Cortex of kidney (tissue), 1 donor: Measurements from ENCODE around the gene C3orf20.
"Not testable (repeated sequence)": the region's sequence is repeated elsewhere in the genome, so short reads cannot be mapped to it uniquely, and the experiment has no call there.

Source experiments
- DNase-seq: peaks from one replicate; lab custom pipeline; 2025; lab: John Stamatoyannopoulos, UW

C3orf20 gene

DNA sequence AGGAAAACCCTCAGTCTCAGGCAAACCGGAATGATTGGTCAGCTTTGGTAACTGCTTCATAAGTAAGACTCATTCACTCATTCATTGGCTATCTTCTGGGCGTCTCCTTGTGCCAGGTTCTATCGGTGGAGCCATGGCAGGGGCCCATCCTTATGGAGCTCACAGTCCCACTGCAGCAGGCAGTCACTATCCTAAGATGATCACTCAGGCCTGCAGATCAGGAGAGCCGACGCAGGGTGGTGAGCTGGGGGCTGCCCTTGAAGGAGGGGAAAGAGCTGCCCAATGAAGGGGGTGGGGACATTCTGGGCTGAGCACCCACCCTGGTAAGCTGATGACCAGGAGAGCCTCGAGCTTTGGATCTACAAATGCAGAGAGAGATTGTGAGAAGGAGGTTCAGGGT is 123.3 kb downstream of the C3orf20 start:
- no peak for DNase-seq

DNA sequence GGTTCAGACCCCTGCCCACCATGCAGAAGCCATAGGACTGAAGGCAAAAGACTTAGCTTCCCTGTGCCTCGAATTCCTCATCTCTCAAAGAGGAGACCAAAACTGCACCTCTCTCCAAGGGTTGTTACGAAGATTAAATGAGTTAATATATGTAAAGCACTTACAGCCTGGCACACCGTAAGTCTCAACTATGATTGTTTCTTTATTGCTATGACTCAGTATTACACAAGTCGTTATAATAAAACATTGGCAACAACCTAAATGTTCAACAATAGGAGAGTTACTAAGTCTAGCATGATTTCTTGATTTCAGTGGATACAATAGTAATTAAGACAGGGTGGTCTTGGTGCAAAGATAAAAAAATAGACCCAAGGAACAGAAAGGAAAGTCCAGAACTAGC is 124.2 kb downstream of the C3orf20 start:
- no peak for DNase-seq

DNA sequence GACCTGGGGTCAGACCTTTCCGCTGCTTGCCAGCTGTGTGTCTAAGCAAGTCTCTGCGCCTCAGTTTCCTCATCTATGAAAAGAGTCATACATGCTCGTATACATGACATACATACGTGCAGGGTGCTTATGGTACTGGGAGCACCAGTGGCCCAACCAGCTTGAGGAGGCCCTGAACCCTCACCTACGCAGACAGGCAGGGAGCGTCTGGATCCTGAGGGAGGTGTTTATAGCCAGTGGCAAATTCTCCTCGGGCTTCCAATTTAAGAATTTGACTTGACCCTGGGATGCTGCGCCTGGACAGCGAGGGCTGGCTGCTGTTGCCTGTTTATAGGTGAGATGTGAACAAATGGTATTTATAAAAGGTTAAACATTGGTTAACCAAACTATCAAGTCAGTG is 126.1 kb downstream of the C3orf20 start:
- DNase-seq = no peak

DNA sequence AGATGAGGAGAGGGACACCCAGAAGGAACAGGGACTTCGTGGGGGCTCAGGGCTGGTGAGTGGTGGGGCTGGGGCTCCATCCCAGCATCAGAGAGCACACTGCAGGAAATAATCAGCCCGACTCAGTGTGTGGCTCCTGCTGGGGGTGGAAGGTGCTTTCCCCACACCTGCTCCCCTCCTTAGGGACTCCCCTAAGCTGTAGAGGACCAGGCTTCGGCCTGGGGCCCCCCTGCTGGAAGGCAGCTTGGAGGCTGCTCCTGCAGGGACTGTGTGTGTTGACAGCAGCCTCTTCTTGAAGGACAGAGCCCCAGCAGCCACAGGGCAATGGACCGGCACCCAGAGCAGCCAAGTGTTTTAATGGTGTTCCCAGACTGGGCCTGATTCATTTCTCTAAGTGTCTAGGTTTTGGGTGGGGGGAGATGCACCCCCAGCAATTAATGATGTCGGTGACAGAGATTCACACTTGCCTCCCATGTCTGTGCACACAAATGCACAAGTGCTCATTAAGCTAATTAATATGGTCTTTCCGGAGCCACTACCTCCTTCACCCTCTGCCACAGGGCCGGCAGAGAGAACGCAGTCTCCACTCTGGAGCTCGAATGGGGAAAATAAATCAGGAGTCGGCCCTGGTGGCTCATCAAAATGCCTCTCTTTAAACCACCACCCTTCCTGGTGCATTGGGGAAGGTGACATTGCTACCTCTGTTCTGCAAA is 126.9 kb downstream of the C3orf20 start:
- DNase-seq = no peak

DNA sequence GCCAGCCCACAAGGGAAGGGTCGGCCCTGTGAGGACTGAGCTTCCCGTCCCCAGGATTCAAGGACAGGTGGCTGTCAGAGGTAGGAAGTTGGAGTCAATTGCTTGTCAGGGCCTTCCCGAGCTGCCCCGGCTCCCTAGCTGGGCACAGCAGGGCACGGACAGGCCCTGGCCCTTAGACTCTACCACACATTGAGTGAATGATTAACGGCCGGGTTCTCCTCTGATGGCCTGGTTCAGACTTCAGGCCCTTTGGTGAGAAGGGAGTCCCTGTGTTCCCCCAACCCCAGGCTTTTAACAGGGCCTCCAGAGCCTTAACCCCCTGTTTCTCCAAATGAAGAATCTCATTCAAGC is 127.4 kb downstream of the C3orf20 start:
- no peak for DNase-seq

DNA sequence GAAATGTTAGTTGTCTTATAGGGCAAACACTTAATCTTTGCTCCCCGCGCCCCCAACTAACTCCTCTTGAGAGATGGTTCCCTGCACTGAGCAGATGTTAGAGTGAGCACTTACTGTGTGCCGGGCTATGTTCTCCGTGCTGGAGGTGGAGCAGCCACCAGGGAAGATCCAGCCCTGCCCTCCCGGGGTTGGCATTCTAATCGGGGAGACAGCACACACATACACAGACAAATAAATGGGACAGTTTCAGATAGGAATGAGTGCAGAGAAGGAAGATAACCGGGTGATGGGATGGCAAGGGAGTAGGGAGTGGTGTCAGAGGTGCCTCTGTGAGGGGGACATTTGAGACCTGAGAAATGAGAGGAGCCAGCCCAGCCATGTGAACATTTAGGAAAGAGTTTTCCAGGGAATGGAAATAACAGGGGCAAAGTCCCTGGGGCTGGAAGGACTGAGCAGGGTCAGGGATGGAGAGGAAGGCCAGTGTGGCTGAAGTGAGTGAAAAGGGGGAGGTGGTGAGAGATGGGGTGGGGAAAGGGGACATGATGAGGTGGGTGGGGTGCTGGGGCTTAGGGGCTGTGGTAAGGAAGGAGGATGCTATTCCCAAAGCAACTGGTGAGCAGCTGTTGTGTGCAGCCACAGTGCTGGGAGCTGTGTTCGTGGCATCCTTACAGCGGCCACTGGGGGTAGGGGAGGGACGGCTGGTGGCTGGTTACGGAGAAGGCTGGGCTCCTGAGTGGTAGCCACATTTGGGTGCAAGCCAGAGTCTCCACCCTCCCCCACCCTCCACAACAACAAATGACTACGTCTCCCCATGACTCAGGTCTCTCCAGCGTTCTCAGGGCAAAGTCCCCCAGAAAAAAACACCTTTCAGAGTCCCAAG is 128.4 kb downstream of the C3orf20 start:
- no peak for DNase-seq

DNA sequence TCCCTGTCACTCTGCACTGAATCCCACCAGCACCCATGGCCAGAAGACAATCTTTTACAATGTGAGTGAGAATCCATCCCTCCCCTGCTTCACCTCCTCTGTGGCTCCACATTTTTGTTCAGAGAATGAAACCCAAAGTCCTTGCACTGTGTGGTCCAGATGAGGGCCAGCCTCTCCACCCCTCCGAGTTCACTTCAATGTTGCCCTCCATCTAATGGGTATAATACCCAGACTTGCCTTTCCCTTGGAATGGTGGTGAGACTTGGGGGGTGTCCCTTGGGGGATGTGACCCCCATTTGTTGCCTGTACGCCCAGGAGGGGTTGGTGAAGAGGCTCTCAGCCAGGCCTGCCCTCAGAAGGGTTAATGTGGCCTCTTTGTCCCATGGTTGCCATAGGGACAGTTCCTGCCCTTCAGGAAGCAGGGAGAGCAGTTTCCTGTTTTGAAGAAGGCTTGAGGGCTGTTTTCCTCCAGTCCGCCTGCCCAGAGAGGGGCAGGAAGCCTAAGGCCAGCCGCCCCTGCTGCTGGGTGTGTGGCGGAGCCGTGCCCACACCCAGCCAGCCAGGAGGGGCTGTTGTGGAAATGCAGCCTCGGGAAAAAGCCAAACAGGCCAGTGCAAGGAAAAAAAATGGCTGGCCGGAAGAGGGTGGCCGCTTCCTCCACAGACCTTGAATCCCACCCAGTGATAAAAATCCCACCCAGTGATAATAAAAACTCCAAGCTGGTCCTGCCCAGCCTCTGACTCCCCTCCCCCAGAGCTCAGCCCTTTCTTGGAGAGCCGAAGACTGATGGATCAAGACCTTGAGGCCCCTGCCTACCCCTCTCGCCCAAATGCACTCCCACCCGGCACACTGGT is 129.3 kb downstream of the C3orf20 start:
- no peak for DNase-seq

DNA sequence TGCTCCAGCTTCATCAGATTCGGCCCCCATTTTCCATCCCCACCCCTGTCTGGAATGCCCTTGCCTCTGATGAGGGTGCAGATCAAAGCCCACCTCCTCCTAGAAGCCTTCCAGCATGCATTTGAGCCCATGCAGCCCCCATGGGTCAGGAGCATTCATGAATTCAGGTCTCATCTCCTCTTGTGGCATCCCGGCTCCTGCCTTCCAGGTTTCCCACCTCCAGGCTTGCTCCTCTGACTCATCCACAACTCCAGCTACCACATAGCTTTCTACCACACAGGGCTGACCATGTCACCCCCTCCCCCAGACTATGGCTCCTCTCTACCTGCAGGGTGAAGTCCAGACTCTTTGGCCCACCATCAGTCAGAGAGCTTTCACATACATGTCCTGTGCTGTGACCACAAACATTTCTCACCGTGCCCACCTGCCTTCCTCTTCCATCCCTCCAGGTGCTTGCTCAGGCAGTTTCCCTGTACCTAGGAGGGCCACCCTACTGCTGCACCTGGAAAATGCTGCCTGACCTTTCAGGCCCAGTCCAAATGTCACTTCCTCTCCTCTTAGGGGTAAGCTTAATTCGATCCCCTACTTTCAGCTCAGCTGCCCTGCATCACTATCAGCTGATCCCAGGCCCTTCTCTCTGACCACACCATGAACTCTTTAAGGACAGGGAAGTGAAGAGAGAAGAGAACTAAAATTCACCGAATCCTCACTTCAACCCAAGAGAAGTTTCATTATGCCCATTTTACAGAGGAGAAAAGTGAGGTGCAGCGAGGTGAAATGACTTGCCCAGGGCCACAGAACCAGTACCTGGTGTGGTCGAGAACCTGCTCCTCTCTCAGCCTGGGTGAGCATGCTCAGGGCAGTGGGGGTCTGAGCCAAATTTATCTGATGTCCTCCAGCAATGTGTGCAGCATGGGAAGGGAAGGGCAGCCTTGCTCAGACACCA is 130.2 kb downstream of the C3orf20 start:
- no peak for DNase-seq

DNA sequence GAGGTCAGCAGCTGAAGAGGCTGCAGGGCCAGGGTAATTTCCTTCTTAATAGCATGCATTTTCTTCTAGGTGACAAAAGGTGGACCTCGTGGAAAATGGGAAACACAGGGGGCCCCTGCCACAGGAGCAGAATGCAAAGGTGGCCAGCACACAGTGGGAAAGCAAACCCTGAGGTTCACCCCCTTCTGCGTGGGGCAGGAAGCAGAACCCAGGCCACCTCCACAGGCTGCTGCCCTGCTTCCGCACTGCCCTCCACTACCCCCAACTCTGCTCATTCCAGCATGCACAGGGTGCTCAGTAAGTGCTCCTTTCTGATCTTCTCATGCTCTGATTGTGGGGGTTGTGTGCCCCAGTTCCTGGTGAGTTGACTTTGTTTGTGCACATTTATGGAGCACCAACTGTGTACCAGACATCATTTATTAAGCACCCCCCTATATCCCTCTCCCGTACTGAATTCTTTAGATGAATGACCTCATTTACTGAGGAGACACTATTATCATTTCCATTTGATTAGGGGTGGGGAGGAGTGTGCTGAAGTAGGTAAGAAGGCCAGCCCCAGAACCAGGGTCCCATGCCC is 131.1 kb downstream of the C3orf20 start:
- no peak for DNase-seq

DNA sequence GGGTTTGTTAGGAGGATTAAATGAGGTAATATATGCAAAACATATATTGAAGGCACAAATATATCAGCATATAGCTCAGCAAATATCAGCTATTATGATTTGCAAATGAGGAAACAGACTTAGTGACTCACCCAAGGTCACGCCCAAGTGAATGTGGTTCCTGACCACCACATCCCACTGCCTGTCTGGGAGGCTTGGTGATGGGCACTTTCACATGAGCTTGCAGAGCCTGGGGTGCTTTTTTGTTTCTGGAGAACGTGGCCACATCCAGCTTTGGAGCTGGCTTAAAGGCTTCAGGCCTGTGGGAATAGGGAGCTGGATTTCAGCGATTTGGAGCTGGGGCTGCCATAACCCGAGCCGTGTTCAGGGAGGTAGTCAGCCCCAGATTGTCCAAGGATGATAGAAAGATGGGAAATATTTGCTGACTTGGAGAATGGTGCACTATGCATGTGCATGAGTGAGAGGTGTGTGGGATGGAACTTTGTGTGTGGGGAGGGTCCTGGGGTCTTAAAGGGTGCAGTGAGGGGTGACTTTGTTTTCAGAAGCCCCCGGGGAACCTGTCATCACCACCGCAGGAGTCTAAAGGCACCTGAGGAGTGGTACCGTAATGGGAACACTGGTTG is 131.8 kb downstream of the C3orf20 start:
- DNase-seq = no peak

DNA sequence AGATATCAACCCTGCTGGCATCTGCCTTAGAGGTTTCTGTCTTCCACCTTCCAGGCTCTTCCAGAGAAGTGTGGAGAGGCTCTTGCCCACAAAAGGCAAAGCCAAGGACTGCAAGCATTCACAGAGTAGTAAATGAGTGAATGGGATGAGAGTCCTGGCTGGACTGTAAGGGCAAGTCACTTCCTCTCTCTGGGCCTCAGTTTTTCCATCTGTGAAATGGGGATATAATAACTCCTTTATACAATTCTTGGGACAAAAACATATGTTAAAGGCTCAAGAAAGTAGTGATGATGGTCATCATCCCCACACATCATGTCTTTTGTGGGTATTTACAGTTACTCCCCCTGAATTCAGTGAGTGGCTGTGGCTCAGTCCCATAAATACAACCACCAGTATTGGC is 133.1 kb downstream of the C3orf20 start:
- no peak for DNase-seq

DNA sequence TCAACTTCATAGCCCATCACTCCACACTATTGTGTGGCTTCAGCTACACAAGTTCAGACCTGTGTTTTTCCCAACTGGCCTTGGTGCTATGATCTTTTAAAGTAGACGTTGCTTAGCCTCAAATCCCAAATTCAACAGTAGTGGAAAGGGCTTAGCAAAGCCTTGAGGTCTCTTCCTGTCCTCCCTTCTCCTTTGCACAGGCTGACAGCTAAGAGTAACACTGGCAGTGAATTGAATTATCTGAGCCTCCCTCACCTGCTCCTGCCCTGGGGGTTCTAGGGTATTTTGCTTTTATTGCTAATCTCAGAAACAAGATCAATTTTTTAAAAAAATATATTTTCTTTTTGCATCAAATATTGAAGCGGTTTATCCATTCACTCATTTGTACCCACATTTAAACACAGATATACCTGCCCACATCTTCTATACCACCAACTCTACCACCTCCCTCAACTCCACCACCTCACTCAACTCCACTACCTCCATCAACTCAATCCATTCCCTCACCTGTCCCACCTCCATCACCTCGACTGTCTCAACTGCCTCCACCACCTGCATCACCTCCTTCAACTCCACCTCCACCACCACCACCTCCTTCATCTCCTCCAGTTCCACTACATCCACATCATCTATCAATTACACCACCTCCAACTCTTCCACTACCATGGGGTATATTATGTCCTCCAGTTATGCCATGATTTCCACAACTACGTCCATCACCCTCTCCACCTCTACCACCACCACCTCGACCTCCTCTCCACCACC is 133.7 kb downstream of the C3orf20 start:
- no peak for DNase-seq

DNA sequence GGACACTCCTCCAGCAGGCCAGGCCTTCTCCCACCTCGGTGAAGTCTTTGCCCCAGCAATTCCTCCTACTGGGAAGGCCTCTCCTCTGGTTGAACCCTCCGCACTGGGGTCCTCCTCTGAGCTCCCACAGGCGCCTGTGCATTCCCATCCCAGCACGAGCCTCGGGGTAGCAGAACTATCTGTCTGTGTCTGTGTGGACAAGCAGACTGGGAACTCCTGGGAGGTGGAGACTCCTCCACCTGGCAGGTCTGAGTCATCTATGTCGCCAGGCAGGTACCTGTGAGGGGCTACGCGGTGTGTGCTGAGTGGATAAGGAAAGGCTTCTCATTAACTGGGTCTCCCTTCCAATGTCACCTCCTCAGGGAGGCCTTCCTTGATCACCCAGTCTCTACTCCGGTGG is 134.7 kb downstream of the C3orf20 start:
- DNase-seq = not testable (repeated sequence)

DNA sequence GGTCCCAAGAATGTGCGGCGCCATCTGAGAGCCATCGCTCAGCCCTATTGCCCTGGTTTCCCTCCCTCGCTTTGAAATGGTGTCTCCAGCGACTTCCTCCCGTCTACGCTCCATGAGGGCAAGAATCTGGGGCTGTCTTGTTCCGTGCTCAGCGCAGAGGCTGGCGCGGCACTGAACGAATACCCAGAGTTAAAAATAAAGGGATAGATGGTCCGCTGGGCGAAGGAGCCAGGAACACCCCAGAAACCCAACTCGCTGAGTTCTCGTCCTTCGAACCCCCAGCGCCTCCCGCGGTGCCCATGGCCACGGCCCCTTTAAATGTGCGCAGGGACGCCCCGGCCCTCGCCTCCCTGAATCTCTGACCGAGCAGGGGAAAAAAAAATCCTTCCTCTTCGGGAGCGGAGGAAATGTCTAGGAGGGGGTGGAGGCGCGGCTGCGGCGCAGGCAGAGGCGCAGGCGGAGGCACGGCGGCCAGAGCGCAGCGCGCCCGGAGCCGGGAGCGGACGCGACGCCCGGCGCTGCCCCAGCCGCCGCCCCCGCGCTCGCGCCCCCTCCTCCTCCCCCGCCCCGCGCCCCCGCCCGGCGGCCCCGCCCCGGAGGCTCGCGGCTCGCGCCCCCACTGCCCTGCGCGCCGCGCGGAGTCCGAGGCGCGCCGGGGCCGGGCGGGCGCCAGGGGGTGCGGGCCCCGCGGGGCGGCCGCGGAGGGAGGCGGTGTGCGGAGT is 135.3 kb downstream of the C3orf20 start:
- no peak for DNase-seq

DNA sequence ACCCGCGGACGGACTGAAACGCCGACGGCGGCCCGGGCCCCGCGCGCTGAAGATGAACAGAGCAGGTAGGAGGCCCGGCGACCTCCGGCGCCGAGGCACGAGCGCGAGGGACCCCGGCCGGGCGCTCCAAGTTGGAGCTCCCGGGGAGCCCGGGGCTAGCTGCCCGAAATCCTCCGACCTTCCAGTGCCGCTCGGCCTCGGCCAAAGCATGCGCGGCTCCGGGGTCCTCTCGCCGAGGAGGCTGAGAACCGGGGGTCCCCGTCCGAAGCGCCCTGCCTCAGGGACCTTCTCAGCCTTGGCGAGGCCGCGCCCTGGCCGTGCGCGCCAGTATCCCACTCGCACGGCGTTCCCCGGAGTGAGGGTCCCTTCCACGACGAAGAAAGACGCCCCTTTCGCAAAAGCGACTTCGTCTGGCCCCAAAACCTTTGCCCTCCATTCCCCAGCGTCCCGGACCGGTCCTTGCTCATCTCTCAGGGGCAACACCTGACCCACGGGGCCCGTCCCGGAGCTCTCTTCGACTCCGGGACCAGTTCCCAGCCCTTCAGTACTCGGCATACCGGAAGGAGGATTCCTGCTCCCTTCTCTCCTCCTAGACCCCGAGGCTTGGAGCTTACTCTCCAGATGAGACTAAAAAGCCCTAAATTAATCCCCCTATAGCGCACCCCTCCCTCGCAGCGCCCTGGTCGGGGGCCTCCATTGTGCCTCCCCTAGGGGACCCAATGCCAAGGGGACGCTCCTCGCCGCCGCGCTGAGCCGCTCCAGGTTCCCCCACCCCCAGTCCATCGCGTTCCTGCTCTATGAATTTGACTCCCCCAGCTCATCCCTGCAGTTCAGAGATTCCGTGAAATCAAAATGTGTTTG is 136.1 kb downstream of the C3orf20 start:
- no peak for DNase-seq

DNA sequence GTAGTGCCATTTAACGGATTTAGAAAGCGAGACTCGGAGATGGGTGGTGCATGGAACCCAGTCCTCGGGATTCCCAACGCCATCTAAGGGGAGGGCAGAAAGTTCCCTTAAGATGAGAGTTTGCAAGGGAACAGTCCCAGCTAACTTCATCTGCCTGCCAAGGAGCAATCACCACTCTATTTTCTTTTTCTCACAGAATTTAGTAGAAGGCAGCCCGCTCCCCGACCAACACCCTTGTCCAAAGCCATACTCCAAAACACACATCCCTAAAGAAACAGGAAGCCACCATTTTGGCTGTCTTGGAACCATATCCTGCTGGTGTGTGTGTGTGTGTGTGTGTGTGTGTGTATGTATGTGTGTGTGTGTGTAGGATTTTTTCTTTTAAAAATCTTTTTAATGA is 136.7 kb downstream of the C3orf20 start:
- DNase-seq = no peak

DNA sequence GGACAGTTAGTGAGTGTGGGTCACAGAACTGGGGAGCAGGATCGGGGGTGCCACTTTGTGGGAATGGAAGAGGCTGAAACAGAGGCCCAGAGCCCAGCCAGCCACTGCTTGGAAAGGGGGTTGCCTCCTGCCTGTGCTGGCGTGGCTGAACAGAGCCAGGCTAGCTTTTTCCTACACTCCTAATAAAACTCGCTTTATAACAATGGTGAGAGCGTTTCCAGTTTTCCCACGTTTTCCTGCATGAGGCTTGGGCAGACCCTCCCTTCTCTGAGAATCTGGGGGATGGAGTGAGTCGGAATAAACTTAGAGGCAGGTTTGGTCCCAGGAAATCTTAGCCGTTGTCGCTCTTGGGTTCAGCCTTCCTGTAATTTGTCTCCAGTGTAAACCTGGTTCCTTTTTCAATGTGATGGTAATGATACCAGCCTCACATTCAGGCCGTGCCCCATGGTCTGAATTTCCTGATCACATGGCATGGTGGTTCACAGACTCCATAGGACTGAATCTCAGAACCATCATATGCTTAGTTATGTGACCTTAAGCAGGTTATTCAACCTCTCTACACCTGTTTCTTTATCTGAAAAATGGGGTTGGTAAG is 137.4 kb downstream of the C3orf20 start:
- no peak for DNase-seq

DNA sequence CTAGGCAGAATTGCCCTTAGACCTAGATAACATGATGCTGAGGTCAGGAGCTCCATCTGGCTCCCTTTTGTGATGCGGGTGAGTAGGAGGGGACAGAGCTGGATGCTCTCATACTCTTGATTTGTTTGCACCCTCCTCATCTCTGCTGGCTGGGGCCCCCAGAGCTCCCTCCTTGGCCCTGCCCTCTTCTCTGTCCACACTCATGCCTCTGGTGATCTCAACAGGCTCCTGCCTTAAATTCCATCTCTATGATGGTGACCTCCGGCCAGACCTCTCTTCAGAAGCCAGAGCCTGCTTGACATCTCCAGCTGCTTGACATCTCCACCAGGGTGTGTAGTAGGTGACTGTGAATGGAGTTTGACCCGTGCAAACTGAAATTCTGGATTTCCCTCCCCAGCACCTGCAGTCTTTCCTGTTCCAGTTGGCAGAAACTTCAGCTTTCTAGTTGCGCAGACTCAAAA is 139.5 kb downstream of the C3orf20 start:
- DNase-seq = no peak
